HG03565 (cell line): ENCODE measurements around the gene ASIC2.

Source experiments
- ATAC-seq: cut with Tn5 transposase; IDR thresholded peaks from one replicate; pipeline ENCODE4 v1.9.1; 2021; ENCODE audit warnings: mild to moderate bottlenecking, moderate library complexity; ENCODE audit not compliant: unreplicated experiment

The ASIC2 gene

DNA sequence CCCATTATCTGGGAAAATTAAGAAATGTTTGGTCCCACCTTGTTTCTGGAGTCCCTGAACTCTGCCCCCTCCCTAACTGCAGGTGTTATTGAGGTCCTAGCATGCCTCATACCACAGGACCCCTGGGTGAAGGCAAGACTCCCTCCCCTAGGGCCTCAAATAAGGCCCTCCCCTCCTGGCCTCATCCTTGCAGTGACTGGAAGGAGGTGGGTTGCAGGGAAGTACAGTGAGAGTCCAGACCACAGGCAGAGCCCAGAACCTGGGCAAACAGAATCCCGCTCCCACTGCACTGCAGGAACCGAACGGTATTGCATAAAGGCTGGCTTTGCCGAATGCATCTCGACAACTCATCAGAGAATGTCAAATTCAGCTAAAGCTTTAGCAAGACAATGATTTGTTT, 126.6 kb downstream of the ASIC2 start:
- ATAC-seq, result no peak

DNA sequence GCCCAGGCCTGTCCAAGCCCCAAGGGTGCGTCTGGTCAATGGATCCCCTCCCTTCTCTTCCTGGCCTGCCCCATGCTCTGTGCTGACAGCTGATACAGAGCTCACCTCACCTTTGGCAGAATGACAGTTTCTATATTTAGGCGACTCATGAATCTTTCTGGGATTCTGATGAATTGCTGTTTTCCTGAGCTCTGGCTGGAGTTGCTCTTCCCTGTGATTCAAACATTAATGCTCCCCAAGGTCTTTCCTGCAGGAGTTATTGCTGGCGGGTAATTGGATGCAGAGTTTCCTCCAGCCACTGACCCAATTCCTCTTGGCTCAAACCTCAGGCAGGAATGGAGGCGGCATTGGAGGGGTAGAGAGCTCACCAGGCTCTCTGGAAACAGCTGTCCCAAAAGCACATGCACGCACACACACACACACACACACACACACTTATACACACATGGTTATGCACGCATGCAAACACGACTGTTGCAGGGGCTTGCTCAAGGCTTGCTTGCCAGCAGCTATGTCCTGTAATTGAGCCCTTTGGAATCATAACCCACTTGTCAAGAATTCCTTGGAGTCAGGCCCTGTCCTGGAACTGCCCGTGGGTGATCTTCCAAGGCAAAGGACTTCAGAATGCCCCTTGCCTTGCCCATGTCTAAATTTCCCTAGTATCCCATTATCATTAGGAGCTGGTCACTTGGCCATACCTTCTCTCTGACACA, 128.8 kb downstream of the ASIC2 start:
- no peak for ATAC-seq

DNA sequence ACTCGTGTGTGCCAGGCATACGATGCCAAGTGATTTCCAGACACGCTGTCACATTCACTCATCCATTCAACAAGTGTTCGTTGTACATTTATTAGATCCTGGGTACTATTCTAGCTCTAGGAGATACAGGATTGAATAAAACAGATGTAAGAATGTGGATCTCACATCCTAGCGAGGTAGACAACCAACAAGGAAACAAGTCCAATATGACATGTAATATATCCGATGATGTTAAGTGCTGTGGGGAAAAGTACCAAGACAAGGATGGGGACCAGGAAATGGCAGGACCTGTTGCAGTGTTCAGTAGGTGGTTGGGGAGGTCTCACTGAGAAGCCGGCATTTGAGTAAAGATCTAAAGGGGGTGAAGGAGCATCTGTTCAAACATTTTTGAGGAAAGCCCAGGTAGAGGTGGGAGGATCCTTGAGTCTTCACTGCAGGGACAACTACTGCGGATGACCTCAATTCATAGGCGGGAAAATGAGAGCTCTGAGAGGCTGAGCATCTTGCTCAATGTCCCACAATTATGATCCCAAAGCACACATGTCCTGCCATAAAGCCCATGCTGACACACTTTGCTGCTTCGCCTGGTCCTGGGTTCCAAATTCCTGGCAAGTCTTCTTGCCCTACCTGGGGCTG, 129.4 kb downstream of the ASIC2 start:
- no peak for ATAC-seq

DNA sequence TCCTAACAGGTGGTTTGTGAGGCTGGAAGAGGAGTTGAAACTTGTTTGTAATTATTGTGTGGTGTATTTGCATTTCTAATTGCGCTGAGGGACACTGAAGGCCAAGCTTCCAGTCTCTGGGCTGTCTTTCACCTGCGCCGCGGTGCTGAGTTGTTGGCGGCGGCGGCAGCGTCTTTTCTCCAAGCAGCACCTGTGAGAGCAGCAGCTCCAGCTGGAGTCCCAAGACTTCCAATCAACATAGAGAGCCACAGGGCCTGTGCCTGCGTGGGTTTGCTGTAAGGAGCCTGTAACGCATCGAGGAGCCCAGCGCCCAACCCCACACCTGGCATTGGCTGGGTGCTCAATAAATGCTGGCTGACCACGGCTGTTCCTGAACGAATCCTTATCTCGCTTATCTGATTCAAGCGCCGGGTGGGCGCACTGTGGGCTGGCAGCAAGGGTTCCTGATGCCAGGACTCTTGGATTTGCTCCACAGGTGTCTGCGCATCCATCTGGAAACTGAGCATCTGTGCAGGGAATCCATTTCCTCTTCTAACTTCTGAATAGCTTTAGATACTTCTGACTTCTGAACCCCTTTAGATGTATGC, 138.1 kb downstream of the ASIC2 start:
- ATAC-seq, result no peak

- ATAC-seq, result no peak
These were observed 140.3 kb downstream of the ASIC2 start for GRCh38 chr17:33152783-33153182.

GRCh38 chr17:33151565-33151964, 141.5 kb downstream of the ASIC2 start:
- no peak for ATAC-seq

DNA sequence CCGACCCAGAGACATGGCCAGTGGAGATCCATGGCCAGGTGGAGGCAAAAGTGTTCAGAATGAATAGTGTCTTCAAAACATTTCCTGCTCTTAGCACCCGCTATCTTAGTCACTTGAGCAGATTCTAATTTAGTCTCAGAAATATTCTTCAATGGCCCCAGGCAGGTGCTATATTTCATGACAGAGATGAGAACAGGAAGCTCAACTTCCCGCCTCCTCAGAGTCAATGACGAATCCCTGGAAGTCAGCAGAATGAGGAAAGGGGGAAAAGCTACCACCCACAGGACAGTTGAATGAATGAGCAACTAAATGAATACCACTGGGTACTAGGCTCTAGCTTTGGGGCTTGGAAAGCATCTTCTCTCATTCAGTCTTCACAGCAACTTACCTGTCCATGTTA, 147.2 kb downstream of the ASIC2 start:
- ATAC-seq, result no peak

DNA sequence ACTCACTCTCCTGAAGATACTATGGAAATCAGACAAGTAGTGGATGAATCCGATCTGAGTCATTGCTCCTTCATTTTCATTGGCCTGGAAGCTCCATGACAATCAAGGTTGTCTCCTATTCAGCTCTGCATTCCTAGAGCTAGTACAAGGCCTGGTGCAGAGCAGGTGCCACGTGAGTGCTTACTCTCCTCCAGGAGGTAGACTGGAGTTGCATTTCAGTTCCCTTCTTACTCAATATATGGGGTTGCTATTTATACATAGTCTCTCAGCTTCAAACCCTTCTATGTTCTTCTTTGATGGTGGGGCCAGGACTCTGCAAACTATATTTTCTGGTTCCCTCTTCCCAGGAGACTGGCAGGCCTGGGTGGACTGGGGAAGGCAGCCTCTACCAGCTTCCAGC, 148.3 kb downstream of the ASIC2 start:
- ATAC-seq, result no peak

GRCh38 chr17:33142705-33143299, 150.3 kb downstream of the ASIC2 start:
- ATAC-seq, result no peak

DNA sequence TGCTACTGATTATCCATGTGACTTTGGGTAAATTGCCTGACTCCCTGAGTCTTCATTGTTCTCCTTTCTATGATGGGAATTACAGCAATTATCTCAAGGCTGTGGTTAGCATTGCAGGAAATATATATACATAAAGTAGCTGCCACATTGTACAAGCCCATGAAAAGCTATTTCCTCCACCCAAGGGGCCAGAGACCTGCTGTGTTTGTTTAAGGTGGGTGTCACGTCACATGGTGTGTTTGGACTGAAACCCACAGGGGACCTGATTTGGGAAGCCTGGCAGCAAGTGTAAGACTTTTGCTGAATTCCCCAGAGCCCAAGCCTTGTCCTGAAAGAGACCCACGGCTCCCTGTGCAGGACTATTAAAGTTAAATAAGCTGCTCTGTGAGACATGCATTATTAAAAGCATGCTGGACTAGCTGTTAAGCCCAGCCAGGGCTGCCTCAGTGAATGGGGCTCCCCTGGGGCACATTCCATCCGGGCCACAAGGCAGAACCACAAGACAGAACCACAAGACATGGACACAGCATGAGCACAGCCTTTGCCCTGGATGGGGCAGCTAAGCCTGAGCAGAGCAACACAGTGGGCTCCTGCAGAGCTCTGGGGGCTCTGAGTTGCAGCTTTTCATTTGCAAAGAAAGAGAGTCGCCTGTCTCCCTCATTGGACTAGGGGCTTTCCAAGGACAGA, 152.5 kb downstream of the ASIC2 start:
- no peak for ATAC-seq

DNA sequence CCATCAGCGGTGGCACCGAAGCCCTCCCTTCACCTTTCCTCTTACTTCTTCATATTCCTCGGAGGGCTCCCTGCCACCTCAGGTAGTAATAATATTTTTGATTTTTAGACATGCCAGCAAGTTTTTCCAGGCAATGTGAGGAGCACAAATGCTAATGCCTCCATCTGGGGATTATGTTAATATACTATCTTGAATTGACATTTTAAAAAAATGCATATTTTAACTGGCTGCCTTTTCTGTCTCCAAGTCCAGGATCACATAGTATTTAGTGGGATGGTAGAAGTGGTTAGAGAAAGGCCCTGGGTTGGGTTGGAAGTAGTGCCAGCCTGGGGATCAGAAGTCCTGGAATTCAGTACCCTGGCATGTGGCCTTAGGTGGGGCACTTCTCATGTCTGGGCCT, 154.5 kb downstream of the ASIC2 start:
- ATAC-seq, result no peak

GRCh38 chr17:33137426-33137825, 155.7 kb downstream of the ASIC2 start:
- no peak for ATAC-seq

- ATAC-seq, result no peak
These were observed 157.4 kb downstream of the ASIC2 start for GRCh38 chr17:33135691-33136090.

DNA sequence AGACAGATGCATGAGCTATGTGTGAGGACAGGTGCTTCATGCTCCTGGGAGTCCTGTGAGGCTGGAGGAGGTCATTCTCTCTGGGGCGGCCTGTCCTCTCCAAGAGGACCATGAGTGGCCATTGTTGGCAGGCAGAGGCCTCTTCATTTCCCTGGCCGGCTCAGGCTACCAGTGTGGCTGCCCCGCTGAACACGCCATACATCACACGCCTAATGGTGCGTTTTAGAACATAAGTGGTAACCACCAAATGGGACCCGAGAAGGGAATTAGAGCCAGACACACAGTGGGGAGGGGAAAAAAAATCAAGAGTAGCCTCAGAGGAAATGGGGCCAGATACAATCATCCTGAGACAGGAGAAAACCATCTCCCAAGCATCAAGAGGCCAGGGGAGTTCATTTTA, 161.5 kb downstream of the ASIC2 start:
- no peak for ATAC-seq

- no peak for ATAC-seq
These were observed 165.4 kb downstream of the ASIC2 start for GRCh38 chr17:33127706-33128105.

- ATAC-seq, result no peak
These were observed 167.0 kb downstream of the ASIC2 start for GRCh38 chr17:33126086-33126485.

DNA sequence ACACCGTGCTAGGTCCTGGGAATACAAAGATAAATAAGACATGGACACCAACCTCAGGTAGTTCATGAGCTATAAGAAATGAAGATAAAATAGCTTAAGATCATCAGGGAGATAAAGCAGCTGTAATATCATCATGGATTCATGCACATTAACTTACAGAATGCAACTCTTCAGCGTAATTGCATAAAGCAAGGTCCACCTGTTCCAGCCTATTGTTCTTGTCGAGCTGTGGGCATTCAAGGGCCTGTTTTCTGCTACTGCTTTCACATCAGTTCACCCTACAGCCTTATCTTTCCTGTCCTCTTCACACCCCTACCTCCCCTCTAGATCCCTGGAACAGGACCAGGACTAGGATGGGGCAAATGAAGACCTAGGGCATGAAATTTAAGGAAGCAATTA, 167.5 kb downstream of the ASIC2 start:
- no peak for ATAC-seq

DNA sequence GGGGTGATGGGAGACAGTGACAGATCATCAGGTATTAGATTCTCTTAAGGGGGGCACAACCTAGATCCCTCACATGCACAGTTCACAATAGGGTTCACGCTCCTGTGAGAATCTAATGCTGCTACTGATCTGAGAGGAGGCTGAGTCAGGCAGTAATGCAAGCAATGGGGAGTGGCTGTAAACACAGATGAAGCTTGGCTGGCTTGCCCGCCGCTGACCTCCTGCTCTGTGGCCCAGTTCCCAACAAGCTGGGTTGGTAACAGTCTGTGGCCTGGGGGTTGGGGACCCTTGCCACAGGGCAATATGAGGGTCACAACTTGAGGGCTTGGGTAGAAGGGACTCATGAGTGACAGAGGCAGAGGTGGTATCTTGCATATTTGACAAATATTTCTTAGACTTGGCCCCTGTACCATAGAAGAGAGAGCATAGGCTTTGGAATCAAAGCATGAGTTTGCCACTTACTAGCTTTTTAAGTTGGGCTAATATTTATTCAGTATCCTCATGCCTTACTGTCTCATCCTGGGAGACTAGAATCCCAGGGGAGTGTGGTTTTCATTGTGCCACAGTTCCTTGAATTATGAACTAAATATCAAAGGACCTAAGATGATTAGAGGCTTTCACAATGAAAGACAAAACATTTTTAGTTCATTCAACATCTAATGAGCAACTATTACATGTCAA, 168.1 kb downstream of the ASIC2 start:
- ATAC-seq, result no peak

GRCh38 chr17:33124185-33124584, 168.9 kb downstream of the ASIC2 start:
- ATAC-seq, result no peak

- ATAC-seq, result no peak
These were observed 171.3 kb downstream of the ASIC2 start for GRCh38 chr17:33121756-33122155.

- no peak for ATAC-seq
These were observed 171.8 kb downstream of the ASIC2 start for GRCh38 chr17:33121272-33121671.
